ENCODE results near the gene TNRC6A.
"Not testable (repeated sequence)": the region's sequence is repeated elsewhere in the genome, so short reads cannot be mapped to it uniquely, and the experiment has no call there.

TNRC6A gene

DNA sequence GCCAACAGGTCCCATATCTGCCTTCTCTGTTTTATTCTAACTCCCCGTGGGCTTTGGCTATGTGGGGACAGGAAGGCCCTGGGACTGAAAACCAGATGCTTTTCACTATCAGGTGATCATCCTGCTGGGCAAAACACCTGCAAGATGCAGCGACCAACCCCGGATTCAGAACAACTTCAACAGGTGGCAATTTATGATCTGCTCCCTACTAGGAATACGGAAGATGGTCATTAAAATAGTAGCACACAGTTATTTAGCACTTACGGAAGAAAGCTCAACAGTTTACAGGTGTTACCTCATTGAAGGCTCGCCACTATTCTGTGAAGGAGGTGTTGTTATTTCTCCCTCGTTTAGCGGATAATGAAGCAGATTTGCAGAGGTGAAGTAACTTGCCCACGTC lies 108.5 kb downstream of the TNRC6A start:
- Histone ChIP-seq H3K4me3 (ENCODE audit: low read length in 2 of 2) (no peak overlapping the region), H3K4me1 (ENCODE audit: control insufficient read depth in 2 of 2, insufficient read depth in 2 of 2, low read length in 2 of 2) (peaks cover 0 to 14% of the 10 kb centered on the region in 2 donors), H3K27me3 (ENCODE audit: control insufficient read depth in 2 of 2, insufficient read depth in 2 of 2, low read length in 2 of 2) (no peaks in the 10 kb centered on the region), H3K36me3 (ENCODE audit: control insufficient read depth in 2 of 2, insufficient read depth in 2 of 2, low read length in 2 of 2) (no peaks in the 10 kb centered on the region), H3K27ac (ENCODE audit: low read depth in 2 of 2, low read length in 2 of 2) (no peak overlapping the region), H3K9ac (ENCODE audit: low read depth in 1 of 2, low read length in 2 of 2) (no peak overlapping the region), H3K9me3 (ENCODE audit: control insufficient read depth in 2 of 2, low read length in 2 of 2) (no peaks in the 10 kb centered on the region)

DNA sequence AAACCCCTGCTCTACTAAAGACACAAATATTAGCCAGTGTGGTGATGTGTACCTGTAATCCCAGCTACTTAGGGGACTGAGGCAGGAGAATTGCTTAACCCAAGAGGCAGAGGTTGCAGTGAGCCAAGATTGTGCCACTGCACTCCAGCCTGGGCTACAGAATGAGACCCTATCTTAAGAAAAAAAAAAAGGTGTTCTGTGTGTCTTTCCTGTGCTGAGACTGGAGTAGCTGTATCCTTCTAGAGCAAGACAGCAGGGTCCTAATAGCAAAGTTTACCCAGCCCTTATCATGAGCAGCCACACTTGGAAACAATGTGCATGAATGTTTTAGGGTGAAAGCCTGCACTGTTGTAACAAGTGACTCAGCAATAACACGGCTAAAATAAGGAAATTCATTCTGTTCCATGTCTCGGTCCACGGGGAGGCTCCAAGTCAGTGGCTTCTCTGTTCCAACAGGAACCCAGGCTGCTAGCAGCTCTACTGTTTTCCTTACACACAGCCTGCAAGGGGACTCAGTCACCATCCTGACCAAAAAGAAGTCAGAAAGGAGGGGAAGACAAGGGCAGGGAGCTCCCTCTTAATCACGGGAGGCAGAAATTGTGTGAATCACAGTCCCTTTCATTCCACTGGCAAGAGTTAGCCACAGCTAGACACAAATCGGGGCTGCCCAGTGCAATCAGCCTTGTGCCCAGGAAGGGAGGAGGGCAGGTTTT lies 109.3 kb downstream of the TNRC6A start:
- no peak overlapping the region for H3K9ac ChIP-seq (ENCODE audit: low read depth in 1 of 2, low read length in 2 of 2)

DNA sequence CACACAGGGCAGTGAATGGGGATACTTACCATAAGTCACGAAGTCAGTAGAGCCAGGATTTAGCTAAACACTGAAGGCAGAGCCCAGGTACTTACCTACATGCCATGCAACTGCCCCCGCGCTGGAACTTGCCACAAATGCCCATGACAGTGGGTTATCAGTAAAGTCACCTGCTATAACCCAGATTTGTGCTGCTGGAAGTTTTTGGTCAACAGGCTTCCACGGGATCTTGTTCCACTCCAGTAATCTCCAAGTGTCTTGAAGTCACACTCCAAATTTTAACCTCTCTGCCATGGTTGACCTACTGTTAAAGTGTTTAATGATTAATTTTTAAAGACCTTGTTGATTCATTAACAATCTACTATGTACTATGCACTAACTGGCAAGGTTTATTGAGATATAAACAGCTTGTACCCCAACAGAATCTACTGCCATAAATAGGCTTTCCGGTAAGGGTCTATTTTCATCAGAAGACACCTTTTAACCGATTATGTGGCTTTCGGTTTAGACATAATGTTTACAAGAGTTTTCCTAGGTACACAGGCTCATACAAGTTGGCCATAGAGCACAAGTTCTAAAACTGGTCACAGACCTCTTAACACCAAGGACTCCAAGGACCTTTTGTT lies 110.0 kb downstream of the TNRC6A start:
- H3K27ac ChIP-seq (ENCODE audit: low read depth in 2 of 2, low read length in 2 of 2), result no peak overlapping the region
- H3K9ac ChIP-seq (ENCODE audit: low read depth in 1 of 2, low read length in 2 of 2), result no peak overlapping the region
- H3K27me3 ChIP-seq (ENCODE audit: control insufficient read depth in 2 of 2, insufficient read depth in 2 of 2, low read length in 2 of 2), result no peaks in the 10 kb centered on the region
- H3K4me1 ChIP-seq (ENCODE audit: control insufficient read depth in 2 of 2, insufficient read depth in 2 of 2, low read length in 2 of 2), result peaks cover 0 to 9% of the 10 kb centered on the region in 2 donors
- no peaks in the 10 kb centered on the region for H3K9me3 ChIP-seq (ENCODE audit: control insufficient read depth in 2 of 2, low read length in 2 of 2)
- no peak overlapping the region for H3K4me3 ChIP-seq (ENCODE audit: low read length in 2 of 2)
- H3K36me3 ChIP-seq (ENCODE audit: control insufficient read depth in 2 of 2, insufficient read depth in 2 of 2, low read length in 2 of 2), result no peaks in the 10 kb centered on the region

More for the DNA sequence above, 109.3 kb downstream of the TNRC6A start:
- Histone ChIP-seq H3K4me3 (ENCODE audit: low read length in 2 of 2) (no peak overlapping the region), H3K4me1 (ENCODE audit: control insufficient read depth in 2 of 2, insufficient read depth in 2 of 2, low read length in 2 of 2) (peaks cover 0 to 14% of the 10 kb centered on the region in 2 donors), H3K27me3 (ENCODE audit: control insufficient read depth in 2 of 2, insufficient read depth in 2 of 2, low read length in 2 of 2) (no peaks in the 10 kb centered on the region), H3K36me3 (ENCODE audit: control insufficient read depth in 2 of 2, insufficient read depth in 2 of 2, low read length in 2 of 2) (no peaks in the 10 kb centered on the region), H3K27ac (ENCODE audit: low read depth in 2 of 2, low read length in 2 of 2) (no peak overlapping the region), H3K9me3 (ENCODE audit: control insufficient read depth in 2 of 2, low read length in 2 of 2) (no peaks in the 10 kb centered on the region)

DNA sequence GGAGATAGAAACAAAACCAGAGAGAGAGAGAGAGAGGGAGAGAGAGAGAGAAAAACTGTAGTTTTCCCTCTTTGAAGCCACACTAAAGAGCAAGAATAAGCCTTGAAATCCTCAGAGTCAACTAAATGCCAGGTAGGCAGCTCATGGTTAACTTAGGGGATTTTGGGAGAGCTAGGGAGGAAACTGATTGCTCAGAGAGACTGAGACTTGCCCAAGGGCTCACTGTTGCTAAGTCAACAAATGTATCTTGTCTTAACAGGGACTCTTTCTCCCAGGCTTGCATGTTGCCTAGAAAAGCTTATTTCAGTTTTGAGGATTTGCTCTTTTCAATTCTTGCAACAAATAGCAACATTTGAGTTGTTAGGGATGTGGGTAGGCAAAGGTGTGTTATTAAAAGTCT lies 111.8 kb downstream of the TNRC6A start:
- H3K9ac ChIP-seq (ENCODE audit: low read depth in 1 of 2, low read length in 2 of 2), result no peak overlapping the region
- no peaks in the 10 kb centered on the region for H3K36me3 ChIP-seq (ENCODE audit: control insufficient read depth in 2 of 2, insufficient read depth in 2 of 2, low read length in 2 of 2)
- H3K27ac ChIP-seq (ENCODE audit: low read depth in 2 of 2, low read length in 2 of 2), result no peak overlapping the region
- H3K4me3 ChIP-seq (ENCODE audit: low read length in 2 of 2), result no peak overlapping the region
- H3K4me1 ChIP-seq (ENCODE audit: control insufficient read depth in 2 of 2, insufficient read depth in 2 of 2, low read length in 2 of 2), result peaks cover 0 to 9% of the 10 kb centered on the region in 2 donors
- no peaks in the 10 kb centered on the region for H3K27me3 ChIP-seq (ENCODE audit: control insufficient read depth in 2 of 2, insufficient read depth in 2 of 2, low read length in 2 of 2)
- H3K9me3 ChIP-seq (ENCODE audit: control insufficient read depth in 2 of 2, low read length in 2 of 2), result no peaks in the 10 kb centered on the region

DNA sequence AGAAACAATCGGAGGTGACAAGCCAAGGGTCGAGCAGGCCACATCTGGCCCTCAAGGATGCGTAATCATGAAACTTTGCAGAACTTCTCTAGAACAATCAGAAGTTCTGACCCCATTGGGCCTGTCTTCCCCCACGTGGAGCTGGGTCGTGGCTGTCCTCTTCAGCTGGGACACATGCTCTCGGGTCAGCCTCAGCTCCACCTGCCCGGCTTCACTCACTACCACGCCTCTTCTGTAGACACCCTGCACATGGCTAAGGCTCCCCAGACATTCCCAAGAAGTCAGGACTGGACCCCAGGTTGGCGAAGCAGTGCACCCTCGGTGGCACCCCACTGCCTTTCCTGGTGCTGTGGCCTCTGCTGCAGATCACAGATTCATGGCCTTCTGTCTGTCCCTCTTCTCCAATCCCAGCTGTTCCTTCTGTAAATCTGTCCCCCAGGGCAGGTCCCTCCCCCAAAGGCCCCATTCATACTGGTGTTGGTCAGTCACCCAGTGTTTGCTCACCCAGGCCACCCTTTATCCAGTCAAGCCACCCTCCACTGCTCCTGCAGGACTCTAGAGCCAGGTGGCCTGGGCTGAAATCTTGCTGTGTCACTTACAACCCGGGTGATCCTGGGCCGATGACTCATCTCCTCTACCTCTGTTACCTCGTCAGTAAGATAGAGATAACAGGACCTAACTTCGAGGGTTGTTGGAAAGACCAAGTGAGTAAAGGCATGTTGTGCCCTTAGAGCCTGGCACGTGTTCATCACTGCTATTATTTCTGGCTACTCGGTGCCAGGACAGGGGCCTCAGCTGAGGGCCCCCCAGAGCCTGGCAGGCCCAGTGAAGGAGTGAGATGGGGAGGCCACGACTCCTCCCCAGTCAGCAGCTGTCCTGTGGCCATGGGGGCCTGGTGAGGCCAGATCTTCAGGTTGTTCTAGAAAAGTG lies 114.9 kb downstream of the TNRC6A start:
- no peak overlapping the region for H3K9ac ChIP-seq (ENCODE audit: low read depth in 1 of 2, low read length in 2 of 2)
- H3K27me3 ChIP-seq (ENCODE audit: control insufficient read depth in 2 of 2, insufficient read depth in 2 of 2, low read length in 2 of 2), result no peaks in the 10 kb centered on the region
- H3K27ac ChIP-seq (ENCODE audit: low read depth in 2 of 2, low read length in 2 of 2), result no peak overlapping the region
- no peak overlapping the region for H3K4me3 ChIP-seq (ENCODE audit: low read length in 2 of 2)
- H3K9me3 ChIP-seq (ENCODE audit: control insufficient read depth in 2 of 2, low read length in 2 of 2), result no peaks in the 10 kb centered on the region
- peaks cover 0 to 10% of the 10 kb centered on the region in 2 donors for H3K4me1 ChIP-seq (ENCODE audit: control insufficient read depth in 2 of 2, insufficient read depth in 2 of 2, low read length in 2 of 2)
- H3K36me3 ChIP-seq (ENCODE audit: control insufficient read depth in 2 of 2, insufficient read depth in 2 of 2, low read length in 2 of 2), result no peaks in the 10 kb centered on the region

DNA sequence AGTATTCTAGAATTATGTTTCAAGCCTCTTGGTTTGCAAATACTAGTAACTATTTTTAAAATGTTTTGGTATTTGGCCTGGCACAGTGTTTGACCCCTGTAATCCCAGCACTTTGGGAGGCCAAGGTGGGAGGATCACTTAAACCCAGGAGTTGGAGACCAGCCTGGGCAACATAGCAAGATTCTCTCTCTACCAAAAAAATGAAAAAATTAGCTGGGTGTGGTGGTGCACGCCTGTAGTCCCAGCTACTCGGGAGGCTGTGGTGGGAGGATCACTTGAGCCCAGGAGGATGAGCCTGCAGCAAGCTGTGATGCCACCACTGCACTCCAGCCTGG lies 115.5 kb downstream of the TNRC6A start:
- not testable (repeated sequence) for H3K36me3 ChIP-seq (ENCODE audit: control insufficient read depth in 2 of 2, insufficient read depth in 2 of 2, low read length in 2 of 2)

DNA sequence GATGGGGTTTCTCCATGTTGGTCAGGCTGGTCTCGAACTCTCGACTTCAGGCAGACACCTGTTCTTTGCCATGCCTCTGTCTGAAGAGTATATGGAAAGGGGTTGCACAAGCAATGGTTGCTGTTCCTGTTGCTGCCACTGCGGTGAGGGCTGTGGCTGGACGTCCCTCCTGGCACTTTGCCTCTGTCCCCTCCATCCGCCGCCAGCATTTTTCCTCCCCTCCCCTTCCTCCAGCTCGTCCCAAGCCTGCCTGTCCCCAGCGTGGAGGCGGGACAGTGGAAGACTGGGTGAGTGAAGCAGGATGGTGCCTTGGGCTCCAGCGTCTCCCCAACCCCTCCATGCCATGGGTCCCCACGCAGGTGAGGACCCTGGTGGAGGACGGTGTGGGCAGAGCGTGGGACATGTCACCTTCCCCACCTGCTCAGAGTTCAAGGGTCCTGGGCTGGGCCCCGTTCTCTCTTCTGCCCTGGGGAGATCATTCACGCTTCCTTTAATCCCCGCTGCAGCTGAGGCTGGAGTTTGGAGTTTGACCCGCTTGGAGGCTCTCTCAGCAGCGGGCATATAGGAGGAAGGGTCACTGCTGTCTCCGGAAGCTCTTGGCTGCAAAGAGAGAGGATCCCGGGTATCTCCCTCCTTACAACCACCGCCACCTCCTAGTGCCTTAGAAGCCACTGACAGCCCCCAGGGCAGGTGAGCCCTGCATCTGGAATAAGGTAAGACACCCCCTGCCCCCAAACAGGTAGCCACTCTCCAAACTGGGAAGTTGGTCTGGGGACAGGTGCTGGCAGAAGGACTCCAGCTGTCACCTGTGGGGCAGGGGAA lies 116.5 kb downstream of the TNRC6A start, which contains the start of gene SLC5A11:
TSS of gene SLC5A11 (plus strand) at position 238 of the 822 bp plus-strand sequence. CDS start 12,681 bp downstream, outside the sequence.
- no peak within 1 kb of the TSS for H3K27ac ChIP-seq (ENCODE audit: low read depth in 2 of 2, low read length in 2 of 2)
- peaks cover 0 to 10% of the 10 kb centered on the region in 2 donors for H3K4me1 ChIP-seq (ENCODE audit: control insufficient read depth in 2 of 2, insufficient read depth in 2 of 2, low read length in 2 of 2)
- no peaks in the 10 kb centered on the region for H3K36me3 ChIP-seq (ENCODE audit: control insufficient read depth in 2 of 2, insufficient read depth in 2 of 2, low read length in 2 of 2)
- no peaks in the 10 kb centered on the region for H3K27me3 ChIP-seq (ENCODE audit: control insufficient read depth in 2 of 2, insufficient read depth in 2 of 2, low read length in 2 of 2)
- H3K9ac ChIP-seq (ENCODE audit: low read depth in 1 of 2, low read length in 2 of 2), result no peak within 1 kb of the TSS
- no peak within 1 kb of the TSS for H3K4me3 ChIP-seq (ENCODE audit: low read length in 2 of 2)
- no peaks in the 10 kb centered on the region for H3K9me3 ChIP-seq (ENCODE audit: control insufficient read depth in 2 of 2, low read length in 2 of 2)

More for the DNA sequence above, 115.5 kb downstream of the TNRC6A start:
- not testable (repeated sequence) for H3K9ac ChIP-seq (ENCODE audit: low read depth in 1 of 2, low read length in 2 of 2); H3K9me3 ChIP-seq (ENCODE audit: control insufficient read depth in 2 of 2, low read length in 2 of 2); H3K27ac ChIP-seq (ENCODE audit: low read depth in 2 of 2, low read length in 2 of 2); H3K4me1 ChIP-seq (ENCODE audit: control insufficient read depth in 2 of 2, insufficient read depth in 2 of 2, low read length in 2 of 2); H3K27me3 ChIP-seq (ENCODE audit: control insufficient read depth in 2 of 2, insufficient read depth in 2 of 2, low read length in 2 of 2); H3K4me3 ChIP-seq (ENCODE audit: low read length in 2 of 2)

DNA sequence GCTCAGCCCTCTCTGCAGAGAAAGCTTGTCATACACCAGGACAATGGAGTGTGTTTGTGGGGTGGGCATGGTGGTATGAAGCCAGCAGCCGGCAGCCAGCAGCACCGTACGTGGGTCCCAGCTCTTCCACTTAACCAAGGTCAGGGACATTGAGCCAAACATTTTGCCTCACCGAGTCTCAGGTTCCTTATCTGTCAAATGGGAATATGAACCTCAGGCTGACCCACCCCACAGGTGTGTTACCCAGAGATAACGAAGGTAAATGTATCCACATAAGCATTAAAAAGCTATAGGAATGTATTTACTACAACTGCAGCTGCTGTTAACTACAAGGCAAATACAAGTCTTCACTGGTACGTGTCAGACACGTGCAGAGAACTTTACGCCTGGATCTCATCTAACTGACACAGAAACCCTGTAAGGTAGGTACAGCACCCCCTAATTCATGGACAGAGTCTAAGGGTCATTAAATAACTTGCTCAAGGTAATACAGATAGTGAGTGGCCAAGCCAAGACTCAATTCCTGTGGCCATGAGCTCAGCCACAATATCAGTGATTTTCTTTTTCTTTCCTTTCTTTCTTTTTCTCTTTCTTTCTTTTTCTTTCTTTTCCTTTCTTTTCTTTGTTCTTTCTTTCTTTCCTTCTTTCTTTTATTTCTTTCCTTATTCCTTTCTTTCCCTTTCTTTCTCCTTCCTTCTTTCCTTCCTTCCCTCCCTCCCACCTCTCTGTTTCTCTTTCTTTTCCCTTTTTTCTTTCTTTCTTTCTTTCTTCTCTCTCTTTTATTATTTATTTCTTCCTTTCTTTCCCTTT lies 117.3 kb downstream of the TNRC6A start:
- Histone ChIP-seq H3K36me3 (ENCODE audit: control insufficient read depth in 2 of 2, insufficient read depth in 2 of 2, low read length in 2 of 2) (no peaks in the 10 kb centered on the region), H3K27me3 (ENCODE audit: control insufficient read depth in 2 of 2, insufficient read depth in 2 of 2, low read length in 2 of 2) (no peaks in the 10 kb centered on the region), H3K9ac (ENCODE audit: low read depth in 1 of 2, low read length in 2 of 2) (no peak overlapping the region), H3K4me1 (ENCODE audit: control insufficient read depth in 2 of 2, insufficient read depth in 2 of 2, low read length in 2 of 2) (peaks cover 0 to 10% of the 10 kb centered on the region in 2 donors), H3K4me3 (ENCODE audit: low read length in 2 of 2) (no peak overlapping the region), H3K27ac (ENCODE audit: low read depth in 2 of 2, low read length in 2 of 2) (no peak overlapping the region), H3K9me3 (ENCODE audit: control insufficient read depth in 2 of 2, low read length in 2 of 2) (no peaks in the 10 kb centered on the region)

DNA sequence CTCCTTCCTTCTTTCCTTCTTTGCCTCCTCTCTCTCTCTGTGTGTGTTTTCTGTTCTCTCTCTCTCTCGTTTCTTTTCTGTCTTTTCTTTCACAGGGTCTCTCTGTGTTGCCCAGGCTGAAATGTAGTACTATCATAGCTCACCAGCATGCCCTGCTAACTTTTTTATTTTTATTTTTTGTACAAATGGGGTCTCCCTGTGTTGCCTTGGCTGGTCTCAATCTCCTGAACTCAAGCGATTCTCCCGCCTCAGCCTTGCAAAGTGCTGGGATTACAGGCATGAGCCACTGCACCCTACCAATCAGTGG lies 117.9 kb downstream of the TNRC6A start:
- no peak overlapping the region for H3K4me3 ChIP-seq (ENCODE audit: low read length in 2 of 2)
- no peak overlapping the region for H3K9ac ChIP-seq (ENCODE audit: low read depth in 1 of 2, low read length in 2 of 2)
- H3K27me3 ChIP-seq (ENCODE audit: control insufficient read depth in 2 of 2, insufficient read depth in 2 of 2, low read length in 2 of 2), result no peaks in the 10 kb centered on the region
- H3K9me3 ChIP-seq (ENCODE audit: control insufficient read depth in 2 of 2, low read length in 2 of 2), result no peaks in the 10 kb centered on the region
- H3K36me3 ChIP-seq (ENCODE audit: control insufficient read depth in 2 of 2, insufficient read depth in 2 of 2, low read length in 2 of 2), result no peaks in the 10 kb centered on the region
- no peak overlapping the region for H3K27ac ChIP-seq (ENCODE audit: low read depth in 2 of 2, low read length in 2 of 2)
- peaks cover 0 to 10% of the 10 kb centered on the region in 2 donors for H3K4me1 ChIP-seq (ENCODE audit: control insufficient read depth in 2 of 2, insufficient read depth in 2 of 2, low read length in 2 of 2)
